ENCODE measurements around the gene EDIL3.

DNA sequence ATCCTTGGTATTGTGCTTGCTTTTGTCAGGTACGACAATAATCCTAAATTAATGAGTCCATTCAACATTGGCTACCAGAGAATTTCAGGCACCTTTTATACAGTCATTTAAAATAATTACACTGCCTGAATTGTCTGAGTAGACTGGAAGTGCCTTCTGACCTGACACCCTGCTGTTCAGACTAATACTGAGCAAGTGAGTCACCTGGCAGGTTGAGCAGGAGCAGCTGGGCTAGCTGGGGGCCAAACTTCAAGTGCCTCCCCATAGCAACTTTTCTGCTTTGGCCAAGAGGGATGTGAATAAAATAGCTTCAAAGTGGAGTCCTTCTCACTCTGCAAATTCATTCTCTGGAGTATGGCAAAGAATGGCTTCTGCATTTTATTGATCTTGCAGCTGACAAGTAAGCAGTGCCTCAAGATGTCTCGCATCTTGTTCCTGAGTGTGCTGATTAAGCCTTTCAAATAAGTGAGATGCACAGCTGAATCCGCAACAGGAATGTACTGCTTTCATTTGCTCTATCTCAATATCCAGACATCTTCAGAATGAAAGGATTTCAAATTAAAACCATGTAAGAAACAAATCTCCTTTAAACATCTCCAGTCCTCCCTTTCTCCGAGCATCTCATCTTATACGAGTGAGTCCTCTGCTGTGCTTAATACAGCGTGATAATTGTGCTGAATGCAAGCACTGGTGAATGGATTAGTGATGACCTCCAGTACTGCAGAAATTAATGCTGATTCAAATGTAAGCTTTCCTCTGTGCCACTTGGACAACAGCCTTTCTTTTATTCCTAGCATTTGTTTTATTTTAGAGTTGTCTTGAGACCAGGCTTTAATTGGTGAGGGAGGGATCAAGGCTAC lies 271.2 kb downstream of the EDIL3 start:
- TF ChIP-seq, protein P1, sequence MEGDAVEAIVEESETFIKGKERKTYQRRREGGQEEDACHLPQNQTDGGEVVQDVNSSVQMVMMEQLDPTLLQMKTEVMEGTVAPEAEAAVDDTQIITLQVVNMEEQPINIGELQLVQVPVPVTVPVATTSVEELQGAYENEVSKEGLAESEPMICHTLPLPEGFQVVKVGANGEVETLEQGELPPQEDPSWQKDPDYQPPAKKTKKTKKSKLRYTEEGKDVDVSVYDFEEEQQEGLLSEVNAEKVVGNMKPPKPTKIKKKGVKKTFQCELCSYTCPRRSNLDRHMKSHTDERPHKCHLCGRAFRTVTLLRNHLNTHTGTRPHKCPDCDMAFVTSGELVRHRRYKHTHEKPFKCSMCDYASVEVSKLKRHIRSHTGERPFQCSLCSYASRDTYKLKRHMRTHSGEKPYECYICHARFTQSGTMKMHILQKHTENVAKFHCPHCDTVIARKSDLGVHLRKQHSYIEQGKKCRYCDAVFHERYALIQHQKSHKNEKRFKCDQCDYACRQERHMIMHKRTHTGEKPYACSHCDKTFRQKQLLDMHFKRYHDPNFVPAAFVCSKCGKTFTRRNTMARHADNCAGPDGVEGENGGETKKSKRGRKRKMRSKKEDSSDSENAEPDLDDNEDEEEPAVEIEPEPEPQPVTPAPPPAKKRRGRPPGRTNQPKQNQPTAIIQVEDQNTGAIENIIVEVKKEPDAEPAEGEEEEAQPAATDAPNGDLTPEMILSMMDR (IDR thresholded peaks at IDR 0.05): no peak
- no peak for TF ChIP-seq EP300 (IDR thresholded peaks at IDR 0.05)
- TF ChIP-seq POLR2A (IDR thresholded peaks at IDR 0.05): no peak

All from upper lobe of left lung (tissue), 4 donors.